Cardiac muscle cell (in vitro differentiated cells and primary cell): ENCODE results near the gene CTNNA3. TPM values are rescaled to one million over a fixed set of nuclear protein-coding genes. Genes with fewer than 3 reads are reported as not detected.

ENCODE experiments used
- DNase-seq, 2 donors: peaks; one replicate each; pipeline versions ENCODE4 v3.0.0 to v3.0.0-alpha.2; 2010 to 2017; ENCODE audit warnings: low read depth in 1 of 2, low spot score in 1 of 2
- H3K27ac ChIP-seq: fragments of 200-600 bp; sonication (generic); 2 replicates; pipeline ENCODE4 v1.5.1; 2016
- H3K27me3 ChIP-seq: fragments of 200-600 bp; sonication (generic); 2 replicates; pipeline ENCODE4 v1.6.0; 2016; ENCODE audit warnings: control low read depth
- H3K36me3 ChIP-seq: fragments of 200-600 bp; sonication (generic); 2 replicates; pipeline ENCODE4 v1.5.1; 2016; ENCODE audit warnings: control low read depth
- H3K4me1 ChIP-seq: fragments of 200-600 bp; sonication (generic); 2 replicates; pipeline ENCODE4 v1.8.1; 2017; ENCODE audit warnings: low read depth, mild to moderate bottlenecking, mixed run types
- H3K4me3 ChIP-seq: fragments of 200-600 bp; sonication (generic); 2 replicates; pipeline ENCODE4 v1.5.1; 2016; ENCODE audit warnings: mild to moderate bottlenecking
- H3K9me3 ChIP-seq: fragments of 200-600 bp; sonication (generic); 2 replicates; pipeline ENCODE4 v1.5.1; 2017; ENCODE audit warnings: low read depth, mild to moderate bottlenecking, control low read depth
- polyA plus RNA-seq: library from polyadenylated mRNA; unstranded; fragments of >200 nt; fragmentation: Nextera tagmentation; extraction: Ambion mirVana; gene quantifications from 2 replicates; pipeline ENCODE4 v1.2.1, GENCODE V29; 2016
- total RNA-seq: library from RNA; depleted of rRNA; stranded (reverse); fragments of >200 nt; gene quantifications from 2 replicates; pipeline ENCODE4 v1.2.3, GENCODE V29; 2016
- TF ChIP-seq, protein P1 (sequence below): IDR thresholded peaks from 2 replicates; pipeline ENCODE4 v1.5.1; 2012; ENCODE audit warnings: low read depth, mild to moderate bottlenecking, low read length

The CTNNA3 gene
- total and polyA plus RNA-seq, 2 experiments from 2014 or later = 55.8 to 71.7 TPM

DNA sequence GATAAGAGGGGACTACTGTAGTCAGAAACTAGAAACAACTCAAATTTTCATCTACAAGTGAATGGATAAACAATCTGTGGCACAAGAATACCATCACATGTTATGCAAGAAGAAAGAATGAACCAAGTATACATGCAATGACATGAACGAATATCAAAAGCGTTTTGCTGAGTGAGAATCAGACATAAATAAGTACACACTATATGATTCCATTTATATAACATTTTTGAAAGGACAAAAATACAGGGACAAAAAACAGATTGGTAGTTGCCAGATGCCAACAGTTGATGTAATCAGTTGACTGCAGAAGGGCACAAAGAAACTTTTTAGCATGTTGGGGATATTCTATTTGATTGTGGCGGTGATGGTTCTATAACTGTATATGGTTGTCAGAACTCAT, 33.6 kb downstream of the CTNNA3 start:
- no peaks in the 10 kb centered on the region for H3K27me3 ChIP-seq
- H3K4me3 ChIP-seq = no peak overlapping the region
- TF ChIP-seq, protein P1, sequence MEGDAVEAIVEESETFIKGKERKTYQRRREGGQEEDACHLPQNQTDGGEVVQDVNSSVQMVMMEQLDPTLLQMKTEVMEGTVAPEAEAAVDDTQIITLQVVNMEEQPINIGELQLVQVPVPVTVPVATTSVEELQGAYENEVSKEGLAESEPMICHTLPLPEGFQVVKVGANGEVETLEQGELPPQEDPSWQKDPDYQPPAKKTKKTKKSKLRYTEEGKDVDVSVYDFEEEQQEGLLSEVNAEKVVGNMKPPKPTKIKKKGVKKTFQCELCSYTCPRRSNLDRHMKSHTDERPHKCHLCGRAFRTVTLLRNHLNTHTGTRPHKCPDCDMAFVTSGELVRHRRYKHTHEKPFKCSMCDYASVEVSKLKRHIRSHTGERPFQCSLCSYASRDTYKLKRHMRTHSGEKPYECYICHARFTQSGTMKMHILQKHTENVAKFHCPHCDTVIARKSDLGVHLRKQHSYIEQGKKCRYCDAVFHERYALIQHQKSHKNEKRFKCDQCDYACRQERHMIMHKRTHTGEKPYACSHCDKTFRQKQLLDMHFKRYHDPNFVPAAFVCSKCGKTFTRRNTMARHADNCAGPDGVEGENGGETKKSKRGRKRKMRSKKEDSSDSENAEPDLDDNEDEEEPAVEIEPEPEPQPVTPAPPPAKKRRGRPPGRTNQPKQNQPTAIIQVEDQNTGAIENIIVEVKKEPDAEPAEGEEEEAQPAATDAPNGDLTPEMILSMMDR = no peak
- no peaks in the 10 kb centered on the region for H3K9me3 ChIP-seq
- H3K4me1 ChIP-seq = peaks cover 62% of the 10 kb centered on the region
- no peak for DNase-seq
- no peaks in the 10 kb centered on the region for H3K36me3 ChIP-seq
- no peak overlapping the region for H3K27ac ChIP-seq

DNA sequence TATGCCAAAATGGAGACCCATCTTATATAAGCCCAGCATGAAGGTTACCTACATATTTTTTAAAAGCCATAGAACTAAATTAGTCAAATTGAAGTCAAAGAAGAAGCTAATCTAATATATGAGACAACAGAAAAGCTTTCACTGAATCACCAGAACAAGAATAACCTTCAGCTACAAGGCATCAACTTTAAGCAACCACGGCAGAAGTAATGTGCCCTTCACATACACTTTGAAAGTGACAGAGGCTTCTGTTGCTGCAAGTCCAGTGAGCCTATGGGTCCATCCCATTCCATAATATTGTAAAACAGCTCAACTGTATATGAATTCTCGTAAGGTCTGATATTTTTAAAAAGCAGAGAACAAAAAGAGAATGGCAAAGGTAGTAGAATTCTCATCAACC, 36.5 kb downstream of the CTNNA3 start:
- Histone ChIP-seq H3K4me3 (no peak overlapping the region), H3K9me3 (no peaks in the 10 kb centered on the region), H3K27me3 (no peaks in the 10 kb centered on the region), H3K27ac (no peak overlapping the region), H3K4me1 (peaks cover 37% of the 10 kb centered on the region), H3K36me3 (no peaks in the 10 kb centered on the region)
- DNase-seq = peak in 1 of 2 donors; percentile 40
- TF ChIP-seq, protein P1 = no peak

DNA sequence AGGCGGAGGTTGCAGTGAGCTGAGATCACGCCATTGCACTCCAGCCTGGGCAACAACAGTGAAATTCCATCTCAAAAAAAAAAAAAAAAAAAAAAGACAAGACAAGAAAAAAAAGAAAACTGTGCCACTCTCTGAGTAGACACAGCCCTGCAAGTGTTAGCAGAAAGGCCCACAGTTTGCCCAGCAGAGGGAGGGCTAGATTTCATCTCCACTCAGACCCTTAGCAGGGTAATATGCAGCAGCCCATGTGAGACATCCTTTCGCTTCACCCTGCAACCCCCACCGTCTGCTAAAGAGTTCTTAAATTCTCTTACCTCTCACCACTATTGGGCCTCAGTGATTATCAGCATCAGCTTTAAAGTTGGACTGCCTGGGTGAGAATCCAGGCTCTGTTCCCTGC, 38.2 kb downstream of the CTNNA3 start:
- no peak overlapping the region for H3K4me3 ChIP-seq
- H3K27me3 ChIP-seq = no peaks in the 10 kb centered on the region
- no peak overlapping the region for H3K27ac ChIP-seq
- DNase-seq = peak in 1 of 2 donors; percentile 40
- TF ChIP-seq, protein P1 = no peak
- no peaks in the 10 kb centered on the region for H3K36me3 ChIP-seq
- no peaks in the 10 kb centered on the region for H3K9me3 ChIP-seq
- peaks cover 26% of the 10 kb centered on the region for H3K4me1 ChIP-seq

DNA sequence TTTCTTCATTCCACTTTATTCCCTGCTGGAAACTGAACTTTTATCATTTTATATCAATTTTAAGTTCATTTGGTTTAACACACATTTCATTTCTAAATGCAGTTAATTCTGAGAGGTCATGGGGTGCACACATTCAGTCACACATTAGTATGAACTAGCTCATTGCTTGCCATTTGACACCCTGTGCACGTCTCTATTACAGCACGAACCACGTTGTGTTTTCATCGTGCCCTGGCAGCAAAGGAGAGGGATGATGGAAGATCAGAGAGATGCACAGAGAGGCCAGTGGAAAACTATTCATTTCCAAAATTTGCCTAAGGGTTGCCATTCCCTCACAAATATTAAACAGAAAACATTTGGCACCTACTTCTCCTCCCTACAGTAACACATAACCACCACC, 45.4 kb downstream of the CTNNA3 start:
- DNase-seq = no peak
- Histone ChIP-seq H3K27me3 (no peaks in the 10 kb centered on the region), H3K36me3 (no peaks in the 10 kb centered on the region), H3K27ac (no peak overlapping the region), H3K9me3 (no peaks in the 10 kb centered on the region), H3K4me1 (peaks cover 14% of the 10 kb centered on the region), H3K4me3 (no peak overlapping the region)
- TF ChIP-seq, protein P1 = no peak

DNA sequence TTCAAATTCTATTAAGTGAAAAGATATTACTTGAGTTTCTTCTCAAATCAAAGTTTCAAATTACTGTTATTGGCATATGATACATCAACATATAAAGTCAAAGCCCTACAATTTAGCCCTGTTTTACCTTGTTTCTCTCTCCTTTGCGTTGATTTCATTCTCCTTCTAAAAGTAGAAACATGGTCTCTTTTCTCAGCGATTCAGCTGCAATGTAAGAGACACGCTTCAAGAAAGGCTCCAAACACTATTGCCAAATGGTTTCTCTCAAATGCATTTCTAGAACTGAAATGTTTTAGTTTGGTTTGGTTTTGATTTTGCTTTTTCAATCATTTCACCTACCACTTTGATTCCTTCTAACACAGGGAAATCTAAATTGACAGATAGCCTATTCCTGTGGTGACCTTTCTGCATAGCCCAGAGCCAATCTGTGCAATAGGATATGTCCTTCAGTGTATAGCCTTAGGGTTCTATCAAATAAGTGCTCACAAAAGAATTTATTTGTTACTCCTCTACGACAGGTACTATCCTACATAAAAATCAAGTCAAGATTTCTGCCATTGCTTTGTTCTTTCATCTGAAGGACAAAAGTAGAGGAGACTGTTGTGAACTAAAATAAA, 47.3 kb downstream of the CTNNA3 start:
- H3K27ac ChIP-seq = peak overlapping the region; percentile 59
- no peaks in the 10 kb centered on the region for H3K9me3 ChIP-seq
- no peak for DNase-seq
- H3K27me3 ChIP-seq = no peaks in the 10 kb centered on the region
- TF ChIP-seq, protein P1 = no peak
- H3K36me3 ChIP-seq = no peaks in the 10 kb centered on the region
- H3K4me3 ChIP-seq = no peak overlapping the region
- peaks cover 14% of the 10 kb centered on the region for H3K4me1 ChIP-seq
